GM10266 (cell line): ENCODE data around the gene CDH11.

Experiments
- DNase-seq: peaks from one replicate; pipeline ENCODE4 v3.0.0; 2012; ENCODE audit errors: extremely low spot score
- CTCF ChIP-seq: IDR thresholded peaks from 2 replicates; pipeline ENCODE4 v1.5.1; 2012; ENCODE audit warnings: mild to moderate bottlenecking, low read depth; ENCODE audit not compliant: control insufficient read depth, insufficient read depth; ENCODE audit errors: missing control alignments

CDH11 gene

GRCh38 chr16:64989050-64989449, 132.8 kb downstream of the CDH11 start:
- no peak for DNase-seq
- TF ChIP-seq CTCF: no peak

- peak; percentile 9 for TF ChIP-seq CTCF
- DNase-seq: no peak
Measured at GRCh38 chr16:64983963-64984362, 137.9 kb downstream of the CDH11 start.

- no peak for TF ChIP-seq CTCF
- DNase-seq: no peak
Measured at GRCh38 chr16:64983231-64983630, 138.6 kb downstream of the CDH11 start.

GRCh38 chr16:64982581-64982980, 139.3 kb downstream of the CDH11 start:
- TF ChIP-seq CTCF: no peak
- DNase-seq: no peak

- TF ChIP-seq CTCF: no peak
Measured at GRCh38 chr16:64981568-64982281, 140.1 kb downstream of the CDH11 start.

GRCh38 chr16:64977206-64977920, 144.5 kb downstream of the CDH11 start:
- DNase-seq: no peak
- no peak for TF ChIP-seq CTCF

More at GRCh38 chr16:64981568-64982281, 140.1 kb downstream of the CDH11 start:
- no peak for DNase-seq

- TF ChIP-seq CTCF: no peak
- no peak for DNase-seq
Measured at GRCh38 chr16:64975821-64976220, 146.0 kb downstream of the CDH11 start.
